ENCODE data around the gene FARS2. TPM values are rescaled to one million over a fixed set of nuclear protein-coding genes. Genes with fewer than 3 reads are reported as not detected.

FARS2 gene
- total RNA-seq, result 25.0 TPM

GRCh38 chr6:5260661-5261544 lies at the start of gene FARS2, which contains the start of gene LYRM4:
FARS2 (plus strand) TSS chr6:5261513.
LYRM4 (minus strand) TSS chr6:5260950; CDS start chr6:5260733, 217 bp downstream.

Other genes with a start within 250 kb of the FARS2 start
- gene PPP1R3G, start 176.2 kb upstream of the FARS2 start, total RNA-seq, result 1.3 TPM
- 20.7 TPM for gene LYRM4, start 563 bp upstream of the FARS2 start, total RNA-seq